Measurements from ENCODE around the gene MR1. TPM values are rescaled to one million over a fixed set of nuclear protein-coding genes. Genes with fewer than 3 reads are reported as not detected.
A peak's percentile ranks its signal among the peaks of the same experiment; 100 is the strongest.

The MR1 gene
- total and polyA plus RNA-seq, 2 of the 13 experiments (the other 11 are each of a cell fraction or from before 2014, with no cell fraction given), result 7.7 to 10.4 TPM

DNA sequence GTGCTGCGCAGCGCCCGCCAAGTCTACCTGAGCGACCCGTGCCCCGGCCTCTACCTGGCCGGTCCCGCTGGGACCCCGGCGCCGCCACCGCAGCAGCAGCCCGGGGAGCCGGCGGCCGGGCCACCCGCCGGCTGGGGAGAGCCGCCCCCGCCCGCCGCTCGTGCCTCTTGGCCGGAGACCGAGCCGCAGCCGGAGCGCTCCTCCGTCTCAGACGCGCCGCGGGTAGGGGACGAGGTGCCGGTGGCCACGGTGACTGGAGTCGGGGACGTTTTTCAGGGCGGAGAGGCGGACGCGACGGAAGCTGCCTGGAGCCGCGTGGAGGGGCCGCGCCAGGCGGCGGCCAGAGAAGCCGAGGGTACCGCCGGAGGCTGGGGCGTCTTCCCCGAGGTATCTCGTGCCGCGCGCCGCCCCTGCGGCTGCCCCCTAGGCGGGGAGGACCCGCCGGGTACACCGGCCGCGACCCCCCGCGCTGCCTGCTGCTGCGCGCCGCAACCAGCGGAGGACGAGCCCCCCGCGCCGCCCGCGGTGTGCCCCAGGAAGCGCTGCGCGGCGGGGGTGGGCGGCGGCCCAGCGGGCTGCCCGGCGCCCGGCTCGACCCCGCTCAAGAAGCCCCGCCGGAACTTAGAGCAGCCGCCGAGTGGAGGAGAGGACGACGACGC, 55.4 kb downstream of the MR1 start (continued):
- TF ChIP-seq ZNF558 (CRISPR knock-in tag; IDR thresholded peaks at IDR 0.05; ENCODE audit: borderline replicate concordance) (0 out of 2 replicates have a peak, but pooled peaks have one; percentile 3), ERF (CRISPR knock-in tag; IDR thresholded peaks at IDR 0.05) (no peak), MTA3 (CRISPR knock-in tag; IDR thresholded peaks at IDR 0.05) (no peak), TAF1 (CRISPR knock-in tag; IDR thresholded peaks at IDR 0.05) (no peak), SKI (IDR thresholded peaks at IDR 0.05; ENCODE audit: partially characterized antibody) (peak; percentile 12), DPF2 (CRISPR knock-in tag; IDR thresholded peaks at IDR 0.05; ENCODE audit: borderline replicate concordance, low read depth) (no peak), ZNF317 (CRISPR knock-in tag; IDR thresholded peaks at IDR 0.05) (no peak), RFXAP (CRISPR knock-in tag; IDR thresholded peaks at IDR 0.05; ENCODE audit: borderline replicate concordance) (no peak), ZNF121 (CRISPR knock-in tag; IDR thresholded peaks at IDR 0.05) (no peak), ZNF431 (CRISPR knock-in tag; IDR thresholded peaks at IDR 0.05; ENCODE audit: borderline replicate concordance, low read depth) (no peak), ZNF329 (CRISPR knock-in tag; IDR thresholded peaks at IDR 0.05; ENCODE audit: low read depth) (no peak), MTF1 (CRISPR knock-in tag; IDR thresholded peaks at IDR 0.05) (no peak), ZNF781 (CRISPR knock-in tag; IDR thresholded peaks at IDR 0.05; ENCODE audit: borderline replicate concordance, not compliant biosample characterization) (no peak), FOXC1 (CRISPR knock-in tag; IDR thresholded peaks at IDR 0.05; ENCODE audit: borderline replicate concordance) (no peak), ZNF124 (CRISPR knock-in tag; IDR thresholded peaks at IDR 0.05) (no peak), ZNF569 (CRISPR knock-in tag; IDR thresholded peaks at IDR 0.05; ENCODE audit: borderline replicate concordance) (no peak), ZSCAN29 (CRISPR knock-in tag; conservative IDR thresholded peaks at IDR 0.05) (no peak), ZNF546 (CRISPR knock-in tag; conservative IDR thresholded peaks at IDR 0.05) (no peak), TCF7L2 (IDR thresholded peaks at IDR 0.05; ENCODE audit: low read depth, low read length) (no peak), ZNF607 (CRISPR knock-in tag; IDR thresholded peaks at IDR 0.05; ENCODE audit: borderline replicate concordance) (no peak), TOE1 (CRISPR knock-in tag; IDR thresholded peaks at IDR 0.05) (no peak), ZNF567 (CRISPR knock-in tag; IDR thresholded peaks at IDR 0.05; ENCODE audit: borderline replicate concordance) (no peak), CEBPB (IDR thresholded peaks at IDR 0.05; ENCODE audit: borderline replicate concordance, low read depth, low read length) (no peak)
- TF ChIP-seq, protein P1, sequence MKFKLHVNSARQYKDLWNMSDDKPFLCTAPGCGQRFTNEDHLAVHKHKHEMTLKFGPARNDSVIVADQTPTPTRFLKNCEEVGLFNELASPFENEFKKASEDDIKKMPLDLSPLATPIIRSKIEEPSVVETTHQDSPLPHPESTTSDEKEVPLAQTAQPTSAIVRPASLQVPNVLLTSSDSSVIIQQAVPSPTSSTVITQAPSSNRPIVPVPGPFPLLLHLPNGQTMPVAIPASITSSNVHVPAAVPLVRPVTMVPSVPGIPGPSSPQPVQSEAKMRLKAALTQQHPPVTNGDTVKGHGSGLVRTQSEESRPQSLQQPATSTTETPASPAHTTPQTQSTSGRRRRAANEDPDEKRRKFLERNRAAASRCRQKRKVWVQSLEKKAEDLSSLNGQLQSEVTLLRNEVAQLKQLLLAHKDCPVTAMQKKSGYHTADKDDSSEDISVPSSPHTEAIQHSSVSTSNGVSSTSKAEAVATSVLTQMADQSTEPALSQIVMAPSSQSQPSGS (CRISPR knock-in tag; IDR thresholded peaks at IDR 0.05), result no peak
- TF ChIP-seq, protein P2, sequence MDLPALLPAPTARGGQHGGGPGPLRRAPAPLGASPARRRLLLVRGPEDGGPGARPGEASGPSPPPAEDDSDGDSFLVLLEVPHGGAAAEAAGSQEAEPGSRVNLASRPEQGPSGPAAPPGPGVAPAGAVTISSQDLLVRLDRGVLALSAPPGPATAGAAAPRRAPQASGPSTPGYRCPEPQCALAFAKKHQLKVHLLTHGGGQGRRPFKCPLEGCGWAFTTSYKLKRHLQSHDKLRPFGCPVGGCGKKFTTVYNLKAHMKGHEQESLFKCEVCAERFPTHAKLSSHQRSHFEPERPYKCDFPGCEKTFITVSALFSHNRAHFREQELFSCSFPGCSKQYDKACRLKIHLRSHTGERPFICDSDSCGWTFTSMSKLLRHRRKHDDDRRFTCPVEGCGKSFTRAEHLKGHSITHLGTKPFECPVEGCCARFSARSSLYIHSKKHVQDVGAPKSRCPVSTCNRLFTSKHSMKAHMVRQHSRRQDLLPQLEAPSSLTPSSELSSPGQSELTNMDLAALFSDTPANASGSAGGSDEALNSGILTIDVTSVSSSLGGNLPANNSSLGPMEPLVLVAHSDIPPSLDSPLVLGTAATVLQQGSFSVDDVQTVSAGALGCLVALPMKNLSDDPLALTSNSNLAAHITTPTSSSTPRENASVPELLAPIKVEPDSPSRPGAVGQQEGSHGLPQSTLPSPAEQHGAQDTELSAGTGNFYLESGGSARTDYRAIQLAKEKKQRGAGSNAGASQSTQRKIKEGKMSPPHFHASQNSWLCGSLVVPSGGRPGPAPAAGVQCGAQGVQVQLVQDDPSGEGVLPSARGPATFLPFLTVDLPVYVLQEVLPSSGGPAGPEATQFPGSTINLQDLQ (CRISPR knock-in tag; IDR thresholded peaks at IDR 0.05), result no peak
- TF ChIP-seq, protein P3, sequence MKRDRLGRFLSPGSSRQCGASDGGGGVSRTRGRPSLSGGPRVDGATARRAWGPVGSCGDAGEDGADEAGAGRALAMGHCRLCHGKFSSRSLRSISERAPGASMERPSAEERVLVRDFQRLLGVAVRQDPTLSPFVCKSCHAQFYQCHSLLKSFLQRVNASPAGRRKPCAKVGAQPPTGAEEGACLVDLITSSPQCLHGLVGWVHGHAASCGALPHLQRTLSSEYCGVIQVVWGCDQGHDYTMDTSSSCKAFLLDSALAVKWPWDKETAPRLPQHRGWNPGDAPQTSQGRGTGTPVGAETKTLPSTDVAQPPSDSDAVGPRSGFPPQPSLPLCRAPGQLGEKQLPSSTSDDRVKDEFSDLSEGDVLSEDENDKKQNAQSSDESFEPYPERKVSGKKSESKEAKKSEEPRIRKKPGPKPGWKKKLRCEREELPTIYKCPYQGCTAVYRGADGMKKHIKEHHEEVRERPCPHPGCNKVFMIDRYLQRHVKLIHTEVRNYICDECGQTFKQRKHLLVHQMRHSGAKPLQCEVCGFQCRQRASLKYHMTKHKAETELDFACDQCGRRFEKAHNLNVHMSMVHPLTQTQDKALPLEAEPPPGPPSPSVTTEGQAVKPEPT (CRISPR knock-in tag; IDR thresholded peaks at IDR 0.05; ENCODE audit: low read depth), result no peak
